Gastrocnemius medialis (tissue), 4 donors: ENCODE data around the gene HDAC4.

Experiments
- CTCF ChIP-seq, 5 experiments: fragments of 450-650 bp in 3 of 5; fragments of 200-600 bp in 2 of 5; sonication (generic) in 2 of 5; IDR thresholded peaks in 4 of 5; conservative IDR thresholded peaks in 1 of 5; 1 replicate in 4 of 5; 2 replicates in 1 of 5; pipeline ENCODE4 v1.5.1; 2016 to 2019; ENCODE audit warnings: antibody characterized with exemption in 5 of 5, mild to moderate bottlenecking in 3 of 5, moderate library complexity in 3 of 5
- POLR2A ChIP-seq, 2 donors: fragments of 450-650 bp; IDR thresholded peaks; one replicate each; pipeline ENCODE4 v1.6.1; 2017; ENCODE audit warnings: antibody characterized with exemption in 2 of 2, mild to moderate bottlenecking in 2 of 2, moderate library complexity in 2 of 2

- TF ChIP-seq POLR2A (IDR thresholded peaks at IDR 0.05), result no peak
- TF ChIP-seq CTCF (IDR thresholded peaks at IDR 0.05 in 4 of 5, conservative IDR thresholded peaks at IDR 0.05 in 1 of 5), result no peak
Observed at GRCh38 chr2:239387811-239388210, 13.0 kb downstream of the HDAC4 start.
